Measurements from ENCODE around the gene AGRP.
"Not testable (repeated sequence)": the region's sequence is repeated elsewhere in the genome, so short reads cannot be mapped to it uniquely, and the experiment has no call there.

AGRP gene

GRCh38 chr16:67504031-67505021, 21.0 kb upstream of the AGRP start:
- DNase-seq (ENCODE audit: low spot score) = peak; percentile 23

GRCh38 chr16:67499106-67499505, 15.8 kb upstream of the AGRP start:
- DNase-seq (ENCODE audit: low spot score) = no peak

- DNase-seq (ENCODE audit: low spot score) = no peak
Observed at GRCh38 chr16:67490335-67491096, 7.2 kb upstream of the AGRP start.

- no peak for DNase-seq (ENCODE audit: low spot score)
Observed at GRCh38 chr16:67489401-67490083, 6.2 kb upstream of the AGRP start.

- DNase-seq (ENCODE audit: low spot score) = not testable (repeated sequence)
Observed at GRCh38 chr16:67487561-67487960, 4.2 kb upstream of the AGRP start.

- DNase-seq (ENCODE audit: low spot score) = no peak
Observed at GRCh38 chr16:67486805-67487204, 3.5 kb upstream of the AGRP start.

- DNase-seq (ENCODE audit: low spot score) = no peak
Observed at GRCh38 chr16:67483731-67484525, 581 bp upstream of the AGRP start.

GRCh38 chr16:67482233-67482924, 968 bp downstream of the AGRP start:
- no peak for DNase-seq (ENCODE audit: low spot score)

- peak; percentile 60 for DNase-seq (ENCODE audit: low spot score)
Observed at GRCh38 chr16:67481561-67482232, 1.6 kb downstream of the AGRP start.

GRCh38 chr16:67480833-67481560, 2.4 kb downstream of the AGRP start, which contains the start of gene ATP6V0D1:
Gene ATP6V0D1, minus strand, starts transcription at chr16:67481157. Its CDS starts 71 bp downstream, at chr16:67481086.
- peak; percentile 97 for DNase-seq (ENCODE audit: low spot score)

GRCh38 chr16:67477960-67478554, 5.3 kb downstream of the AGRP start:
- no peak for DNase-seq (ENCODE audit: low spot score)

- no peak for DNase-seq (ENCODE audit: low spot score)
Observed at GRCh38 chr16:67474551-67475455, 8.5 kb downstream of the AGRP start.

GRCh38 chr16:67471758-67472384, 11.5 kb downstream of the AGRP start:
- DNase-seq (ENCODE audit: low spot score) = no peak

- DNase-seq (ENCODE audit: low spot score) = no peak
Observed at GRCh38 chr16:67470359-67470758, 13.0 kb downstream of the AGRP start.

GRCh38 chr16:67468731-67469130, 14.6 kb downstream of the AGRP start:
- no peak for DNase-seq (ENCODE audit: low spot score)

GRCh38 chr16:67466581-67466980, 16.8 kb downstream of the AGRP start:
- DNase-seq (ENCODE audit: low spot score) = no peak

- no peak for DNase-seq (ENCODE audit: low spot score)
Observed at GRCh38 chr16:67464565-67464964, 18.8 kb downstream of the AGRP start.

- no peak for DNase-seq (ENCODE audit: low spot score)
Observed at GRCh38 chr16:67463691-67464090, 19.7 kb downstream of the AGRP start.

Measured in RKO (cell line).